SK-N-SH treated with all-trans-retinoic acid at 6 μM for 48 hours (cell line): ENCODE results near the gene CCSER1.

ENCODE experiments used
- ATAC-seq: fragments of 200-7000 bp; cut with Tn5 transposase; 3 replicates; pipeline ENCODE4 v1.9.1; 2020; ENCODE audit warnings: mild to moderate bottlenecking, moderate library complexity
- ARNTL ChIP-seq: fragments of 450-650 bp; formaldehyde crosslinking; IDR thresholded peaks from 2 replicates; pipeline ENCODE4 v1.5.0; 2020; ENCODE audit warnings: low read depth, mild to moderate bottlenecking, moderate library complexity, borderline replicate concordance
- BACH2 ChIP-seq: fragments of 250-450 bp; sonication (Bioruptor Pico); IDR thresholded peaks from 2 replicates; pipeline ENCODE4 v1.9.0; 2021; ENCODE audit warnings: mild to moderate bottlenecking, borderline replicate concordance
- CREB5 ChIP-seq: fragments of 250-450 bp; sonication (Bioruptor Pico); IDR thresholded peaks from 2 replicates; pipeline ENCODE4 v1.5.1; 2020; ENCODE audit warnings: low read depth, mild to moderate bottlenecking, moderate library complexity
- CSDC2 ChIP-seq: fragments of 250-450 bp; sonication (Bioruptor Pico); IDR thresholded peaks from 2 replicates; pipeline ENCODE4 v1.5.0; 2020; ENCODE audit warnings: mild to moderate bottlenecking, moderate library complexity
- CSRNP3 ChIP-seq: fragments of 250-450 bp; sonication (Bioruptor Pico); IDR thresholded peaks from 2 replicates; pipeline ENCODE4 v1.5.1; 2021; ENCODE audit warnings: mild to moderate bottlenecking, moderate library complexity
- ESRRG ChIP-seq: fragments of 250-450 bp; sonication (Bioruptor Pico); IDR thresholded peaks from 2 replicates; pipeline ENCODE4 v1.6.1; 2021; ENCODE audit warnings: mild to moderate bottlenecking
- ISL1 ChIP-seq: fragments of 250-450 bp; sonication (Bioruptor Pico); IDR thresholded peaks from 2 replicates; pipeline ENCODE4 v2.1.2; 2022; ENCODE audit warnings: mild to moderate bottlenecking, moderate library complexity
- PATZ1 ChIP-seq: fragments of 250-450 bp; sonication (Bioruptor Pico); IDR thresholded peaks from 2 replicates; pipeline ENCODE4 v1.8.0; 2020; ENCODE audit warnings: mild to moderate bottlenecking, moderate library complexity, borderline replicate concordance
- PPARA ChIP-seq: fragments of 250-450 bp; sonication (Bioruptor Pico); IDR thresholded peaks from 2 replicates; pipeline ENCODE4 v1.5.0; 2020; ENCODE audit warnings: mild to moderate bottlenecking, borderline replicate concordance
- RARB ChIP-seq: fragments of 250-450 bp; sonication (Bioruptor Pico); IDR thresholded peaks from 2 replicates; pipeline ENCODE4 v1.8.0; 2021; ENCODE audit warnings: mild to moderate bottlenecking, moderate library complexity
- SNAI2 ChIP-seq: fragments of 250-450 bp; sonication (Bioruptor Pico); IDR thresholded peaks from 2 replicates; pipeline ENCODE4 v1.5.0; 2020; ENCODE audit warnings: mild to moderate bottlenecking, moderate library complexity
- TCF4 ChIP-seq: fragments of 250-450 bp; sonication (Bioruptor Pico); IDR thresholded peaks from 2 replicates; pipeline ENCODE4 v1.8.0; 2021; ENCODE audit warnings: mild to moderate bottlenecking, moderate library complexity, borderline replicate concordance
- TOX ChIP-seq: fragments of 250-450 bp; sonication (Bioruptor Pico); IDR thresholded peaks from 2 replicates; pipeline ENCODE4 v1.8.0; 2021; ENCODE audit warnings: mild to moderate bottlenecking, moderate library complexity, borderline replicate concordance
- TSHZ2 ChIP-seq: fragments of 250-450 bp; sonication (Bioruptor Pico); IDR thresholded peaks from 2 replicates; pipeline ENCODE4 v1.5.0; 2020; ENCODE audit warnings: mild to moderate bottlenecking, moderate library complexity
- ZFP3 ChIP-seq: fragments of 250-450 bp; sonication (Bioruptor Pico); IDR thresholded peaks from 2 replicates; pipeline ENCODE4 v1.5.0; 2020; ENCODE audit warnings: mild to moderate bottlenecking, moderate library complexity
- ZFP30 ChIP-seq: fragments of 450-650 bp; formaldehyde crosslinking; IDR thresholded peaks from 2 replicates; pipeline ENCODE4 v1.5.0; 2022; ENCODE audit warnings: mild to moderate bottlenecking, moderate library complexity
- ZNF565 ChIP-seq: fragments of 450-650 bp; formaldehyde crosslinking; conservative IDR thresholded peaks from 2 replicates; pipeline ENCODE4 v1.5.0; 2020; ENCODE audit warnings: low read depth, mild to moderate bottlenecking, moderate library complexity
- ZNF70 ChIP-seq: fragments of 450-650 bp; formaldehyde crosslinking; IDR thresholded peaks from 2 replicates; pipeline ENCODE4 v1.5.0; 2020; ENCODE audit warnings: mild to moderate bottlenecking, moderate library complexity
- ZNF8 ChIP-seq: fragments of 450-650 bp; formaldehyde crosslinking; IDR thresholded peaks from 2 replicates; pipeline ENCODE4 v1.5.0; 2020; ENCODE audit warnings: mild to moderate bottlenecking, moderate library complexity

Gene CCSER1

GRCh38 chr4:90152024-90152423, 24.8 kb downstream of the CCSER1 start:
- TF ChIP-seq RARB (CRISPR knock-in tag) (no peak), CSRNP3 (no peak), BACH2 (CRISPR knock-in tag) (no peak), ZNF70 (no peak), PATZ1 (CRISPR knock-in tag) (no peak), TSHZ2 (no peak), ISL1 (CRISPR knock-in tag) (no peak), PPARA (no peak), ZFP30 (no peak), CREB5 (CRISPR knock-in tag) (no peak), ESRRG (CRISPR knock-in tag) (no peak)
- no peak for ATAC-seq

- TF ChIP-seq ZNF565 (CRISPR knock-in tag) (no peak), CSDC2 (CRISPR knock-in tag) (no peak), SNAI2 (no peak), CSRNP3 (no peak)
- ATAC-seq: no peak
Measured at GRCh38 chr4:90159193-90159592, 32.0 kb downstream of the CCSER1 start.

- no peak for ATAC-seq
- TF ChIP-seq PPARA (no peak), PATZ1 (CRISPR knock-in tag) (no peak), SNAI2 (no peak), BACH2 (CRISPR knock-in tag) (no peak), TOX (CRISPR knock-in tag) (no peak), TCF4 (CRISPR knock-in tag) (no peak), ZFP3 (CRISPR knock-in tag) (no peak), ZFP30 (no peak), RARB (CRISPR knock-in tag) (no peak), ARNTL (no peak), ZNF8 (no peak), CSRNP3 (no peak)
Measured at GRCh38 chr4:90160044-90160443, 32.9 kb downstream of the CCSER1 start.
